Colonic mucosa (tissue), 4 donors: Measurements from ENCODE around the gene MYADM. TPM values are rescaled to one million over a fixed set of nuclear protein-coding genes. Genes with fewer than 3 reads are reported as not detected.

ENCODE experiments used
- DNase-seq: peaks from one replicate; pipeline ENCODE4 v3.0.0-alpha.2; 2020
- H3K27ac ChIP-seq: fragments of 200-600 bp; one replicate; pipeline ENCODE4 v1.8.0; 2021
- H3K27me3 ChIP-seq: fragments of 200-600 bp; one replicate; pipeline ENCODE4 v1.8.0; 2021
- H3K36me3 ChIP-seq: fragments of 200-600 bp; one replicate; pipeline ENCODE4 v1.8.0; 2021
- H3K4me1 ChIP-seq: fragments of 200-600 bp; one replicate; pipeline ENCODE4 v1.8.0; 2021; ENCODE audit warnings: mild to moderate bottlenecking
- H3K4me3 ChIP-seq: fragments of 200-600 bp; one replicate; pipeline ENCODE4 v1.8.0; 2021
- H3K9ac ChIP-seq, 2 donors: one replicate each; pipeline ENCODE4 v1.7.0; 2013; ENCODE audit warnings: control low read depth in 2 of 2, low read depth in 2 of 2, low read length in 2 of 2
- H3K9me3 ChIP-seq: fragments of 200-600 bp; one replicate; pipeline ENCODE4 v1.8.0; 2021
- CTCF ChIP-seq: fragments of 200-600 bp; IDR thresholded peaks from one replicate; pipeline ENCODE4 v1.8.0; 2022; ENCODE audit warnings: antibody characterized with exemption, mild to moderate bottlenecking
- intact Hi-C: fragments of 100-400 bp; cut with DNase I; formaldehyde crosslinking; loops from one replicate; pipeline ENCODE4 v1.14.1; 2022
- total RNA-seq, 2 donors: library from RNA; stranded (reverse); fragmentation: NEBNext Ultra II Directional in 1 of 2; extraction: Animal tissue kit (Norgen Biotek cat#: 25700) in 1 of 2; gene quantifications; one replicate each; pipeline ENCODE4 v1.2.1, GENCODE V29; 2021
- donor health status: healthy.
- donor health status: DM: no; HTN: no; CAD: no.
- donor health status: DM: no; HTN: no; CAD: no.

The MYADM gene
- total RNA-seq, 2 donors from 2014 or later, result 80.5 to 110 TPM

GRCh38 chr19:53871454-53871853 lies 3.8 kb downstream of the MYADM start:
- H3K36me3 ChIP-seq, result peaks cover 6% of the 10 kb centered on the region
- H3K9me3 ChIP-seq, result no peaks in the 10 kb centered on the region
- H3K4me3 ChIP-seq, result peak overlapping the region; percentile 26
- intact Hi-C loops, result no loop called here
- H3K27ac ChIP-seq, result no peak overlapping the region
- no peak for TF ChIP-seq CTCF
- peak overlapping the region in 1 of 2 donors; percentile 43 for H3K9ac ChIP-seq
- peaks cover 7% of the 10 kb centered on the region for H3K4me1 ChIP-seq
- DNase-seq, result no peak
- H3K27me3 ChIP-seq, result no peaks in the 10 kb centered on the region

GRCh38 chr19:53872762-53873161 lies 5.1 kb downstream of the MYADM start:
- no peak for TF ChIP-seq CTCF
- peaks cover 7% of the 10 kb centered on the region for H3K4me1 ChIP-seq
- no peaks in the 10 kb centered on the region for H3K9me3 ChIP-seq
- intact Hi-C loops, result no loop called here
- no peak overlapping the region for H3K9ac ChIP-seq
- no peak overlapping the region for H3K4me3 ChIP-seq
- no peak overlapping the region for H3K27ac ChIP-seq
- DNase-seq, result no peak
- H3K36me3 ChIP-seq, result peaks cover 6% of the 10 kb centered on the region
- H3K27me3 ChIP-seq, result no peaks in the 10 kb centered on the region

GRCh38 chr19:53873773-53874605 lies 6.3 kb downstream of the MYADM start:
- H3K27ac ChIP-seq, result no peak overlapping the region
- no peaks in the 10 kb centered on the region for H3K27me3 ChIP-seq
- no peak for TF ChIP-seq CTCF
- intact Hi-C loops, result no loop called here
- H3K36me3 ChIP-seq, result peaks cover 6% of the 10 kb centered on the region
- no peak overlapping the region for H3K4me3 ChIP-seq
- no peak overlapping the region for H3K9ac ChIP-seq
- H3K9me3 ChIP-seq, result no peaks in the 10 kb centered on the region
- peaks cover 7% of the 10 kb centered on the region for H3K4me1 ChIP-seq
- no peak for DNase-seq

- Histone ChIP-seq H3K27me3 (peaks cover 2% of the 10 kb centered on the region), H3K9me3 (no peaks in the 10 kb centered on the region), H3K4me1 (peaks cover 7% of the 10 kb centered on the region), H3K36me3 (peaks cover 6% of the 10 kb centered on the region), H3K4me3 (no peak overlapping the region), H3K9ac (no peak overlapping the region), H3K27ac (no peak overlapping the region)
- no peak for TF ChIP-seq CTCF
- intact Hi-C loops, result no loop called here
- no peak for DNase-seq
Observed at GRCh38 chr19:53874606-53874990, 6.9 kb downstream of the MYADM start.

- H3K27me3 ChIP-seq, result peaks cover 6% of the 10 kb centered on the region
- H3K9ac ChIP-seq, result no peak overlapping the region
- no peak for DNase-seq
- intact Hi-C loops, result no loop called here
- no peak overlapping the region for H3K27ac ChIP-seq
- H3K4me1 ChIP-seq, result peaks cover 6% of the 10 kb centered on the region
- no peaks in the 10 kb centered on the region for H3K9me3 ChIP-seq
- H3K36me3 ChIP-seq, result peaks cover 6% of the 10 kb centered on the region
- no peak overlapping the region for H3K4me3 ChIP-seq
- TF ChIP-seq CTCF, result no peak
Observed at GRCh38 chr19:53875602-53876325, 8.1 kb downstream of the MYADM start.
